ENCODE measurements around the gene MTHFD1L. TPM values are rescaled to one million over a fixed set of nuclear protein-coding genes. Genes with fewer than 3 reads are reported as not detected.
"Not testable (repeated sequence)": the region's sequence is repeated elsewhere in the genome, so short reads cannot be mapped to it uniquely, and the experiment has no call there.

MTHFD1L gene
- polyA plus RNA-seq, 4 donors, result 12.1 to 20.4 (median 16.4) TPM

DNA sequence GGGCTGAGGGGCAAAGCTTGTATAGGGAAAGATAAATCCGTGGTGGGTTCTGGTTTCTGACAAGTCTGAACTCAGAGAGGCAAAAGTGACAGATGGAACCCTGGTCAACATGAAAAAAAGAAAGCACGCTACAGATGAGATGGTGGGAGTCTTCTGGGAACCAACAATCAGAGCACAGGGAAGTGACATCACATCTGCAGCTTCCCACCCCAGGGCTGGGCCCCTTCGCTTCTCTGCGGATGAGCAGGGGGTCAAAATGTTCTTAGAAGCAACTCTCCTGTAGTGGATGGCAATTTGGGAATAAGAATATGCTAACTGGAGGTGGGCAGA, 245.0 kb downstream of the MTHFD1L start:
- no peak for DNase-seq (ENCODE audit: low read depth in 4 of 4, low spot score in 3 of 4)

DNA sequence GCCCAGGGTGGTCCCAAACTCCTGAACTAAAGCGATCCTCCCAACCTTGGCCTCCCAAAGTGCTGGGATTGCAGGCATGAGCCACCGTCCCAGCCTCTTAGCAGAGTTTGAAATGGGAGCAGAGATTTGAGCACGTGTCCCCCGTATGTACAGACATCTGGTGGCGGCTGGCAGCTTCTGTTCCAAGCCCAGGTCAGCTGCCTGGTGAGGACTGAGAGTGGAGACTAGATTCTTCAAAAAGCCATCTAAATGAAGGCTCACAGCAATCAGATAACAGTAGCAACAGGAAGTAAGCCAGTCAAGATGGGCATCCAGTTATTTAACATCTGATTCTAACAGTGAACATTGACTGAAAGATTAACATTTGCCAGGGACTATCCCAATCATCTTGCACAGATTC, 246.2 kb downstream of the MTHFD1L start:
- DNase-seq (ENCODE audit: low read depth in 4 of 4, low spot score in 3 of 4), result no peak

DNA sequence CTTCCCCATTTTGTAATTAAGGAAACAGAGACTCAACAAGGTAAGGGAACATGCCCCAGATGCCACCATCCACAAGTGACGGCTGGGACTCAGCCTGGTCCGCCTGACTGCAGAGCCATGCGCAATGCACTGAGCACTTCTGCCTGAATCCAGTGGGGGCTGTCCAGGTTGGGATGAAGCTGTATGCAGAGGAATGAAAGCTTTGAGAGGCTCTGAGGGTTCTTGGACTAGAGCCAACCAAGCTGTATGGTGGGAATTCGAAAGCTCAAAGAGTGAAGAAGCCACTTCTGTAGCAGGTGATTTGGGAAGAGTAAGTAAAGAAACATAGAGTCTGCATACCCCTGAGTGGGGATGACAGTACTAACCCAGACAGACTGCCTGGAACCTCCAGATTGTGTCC, 246.6 kb downstream of the MTHFD1L start:
- no peak for DNase-seq (ENCODE audit: low read depth in 4 of 4, low spot score in 3 of 4)

DNA sequence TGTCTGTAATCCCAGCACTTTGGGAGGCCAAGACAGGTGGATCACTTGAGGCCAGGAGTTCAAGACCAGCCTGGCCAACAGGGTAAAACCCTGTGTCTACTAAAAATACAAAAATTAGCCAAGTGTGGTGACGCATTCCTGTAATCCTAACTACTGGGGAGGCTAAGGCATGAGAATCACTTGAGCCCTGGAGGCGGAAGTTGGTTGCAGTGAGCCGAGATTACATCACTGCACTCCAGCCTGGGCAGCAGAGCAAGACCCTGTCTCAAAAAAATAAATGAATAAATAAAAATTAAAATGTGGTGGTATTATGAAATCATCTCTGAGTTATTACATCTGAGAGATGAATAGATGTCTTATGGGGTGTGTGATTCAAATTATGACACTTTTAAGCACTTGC, 247.4 kb downstream of the MTHFD1L start:
- DNase-seq (ENCODE audit: low read depth in 4 of 4, low spot score in 3 of 4), result not testable (repeated sequence)

DNA sequence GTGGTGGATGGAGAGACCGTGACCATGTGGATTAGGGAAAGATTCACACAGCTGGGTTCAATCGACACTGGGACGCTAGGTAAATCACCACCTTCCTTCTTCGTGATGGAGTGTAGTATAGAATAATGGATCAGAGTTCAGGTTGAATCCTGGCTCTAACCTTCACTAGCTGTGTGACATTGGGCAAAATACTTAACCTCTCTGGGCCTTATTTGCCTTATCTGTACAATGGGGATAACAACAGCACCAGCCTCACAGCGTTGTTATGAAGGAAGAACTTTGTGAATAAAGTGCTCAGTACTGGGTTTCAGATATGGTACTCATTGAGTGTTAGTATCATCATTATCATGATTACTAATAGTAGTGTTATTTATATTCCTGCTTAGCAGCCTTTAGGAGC, 248.1 kb downstream of the MTHFD1L start:
- DNase-seq (ENCODE audit: low read depth in 4 of 4, low spot score in 3 of 4), result no peak

DNA sequence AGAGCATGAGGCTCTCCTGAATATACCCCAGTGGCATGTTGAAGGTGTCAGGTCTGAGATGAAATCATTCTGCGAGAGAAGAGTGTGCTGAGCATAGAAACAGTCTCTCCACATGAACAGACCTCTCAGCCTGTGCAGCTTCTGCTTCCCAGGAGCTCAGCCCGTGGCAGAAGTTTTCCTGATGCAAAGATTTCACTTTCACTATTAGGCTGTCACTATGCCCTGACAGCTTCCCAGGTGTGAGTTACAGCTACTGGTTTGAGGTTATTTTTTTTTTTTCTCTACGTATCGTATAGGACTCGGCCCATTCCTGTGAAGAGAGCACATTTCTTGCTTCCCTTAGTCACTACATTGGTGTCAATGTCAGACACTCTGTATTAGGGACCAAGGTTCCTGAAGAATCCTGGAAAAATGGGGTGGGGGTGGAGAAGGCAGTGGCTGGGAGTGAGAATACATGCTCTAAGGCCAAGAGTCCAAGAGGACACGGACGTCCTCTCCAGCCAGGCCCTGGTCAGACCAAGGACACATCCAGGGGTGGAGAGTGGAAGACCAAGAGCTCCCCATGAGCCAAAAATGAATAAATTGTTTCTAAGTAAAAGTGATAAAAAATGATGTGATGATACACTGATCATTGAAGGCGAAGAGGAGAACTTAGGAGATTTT, 253.1 kb downstream of the MTHFD1L start:
- no peak for DNase-seq (ENCODE audit: low read depth in 4 of 4, low spot score in 3 of 4)

DNA sequence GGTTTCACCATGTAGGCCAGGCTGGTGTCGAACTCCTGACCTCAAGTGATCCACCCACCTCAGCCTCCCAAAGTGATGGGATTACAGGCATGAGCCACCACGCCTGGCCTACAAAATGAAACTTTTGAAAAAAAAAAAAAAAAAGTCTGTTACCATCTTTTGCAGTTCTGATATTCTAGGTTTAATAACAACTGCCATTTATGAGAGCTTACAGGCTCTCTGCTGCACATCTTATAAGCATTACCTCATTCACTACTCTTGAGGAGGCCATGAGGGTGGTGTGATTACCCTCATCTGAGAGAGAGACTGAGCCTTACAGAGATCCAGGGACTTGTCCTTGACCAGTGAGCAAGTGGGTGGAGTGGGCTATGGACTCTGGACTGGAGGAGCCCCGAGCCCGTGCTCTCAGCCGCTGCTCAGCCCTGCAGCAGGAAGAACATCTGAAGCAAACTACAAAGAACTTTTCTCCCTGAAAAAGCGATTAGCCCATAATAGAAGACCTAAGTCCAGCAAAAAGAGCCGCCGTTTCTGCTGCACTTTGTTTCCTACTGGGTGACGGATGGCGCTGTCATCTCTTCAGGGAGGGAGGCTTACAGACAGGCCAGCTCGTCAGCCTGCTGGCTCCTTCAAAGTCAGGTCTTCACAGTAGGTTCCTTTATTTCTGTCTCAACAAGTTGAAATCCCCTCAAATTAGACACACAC, 254.5 kb downstream of the MTHFD1L start:
- DNase-seq (ENCODE audit: low read depth in 4 of 4, low spot score in 3 of 4), result no peak

DNA sequence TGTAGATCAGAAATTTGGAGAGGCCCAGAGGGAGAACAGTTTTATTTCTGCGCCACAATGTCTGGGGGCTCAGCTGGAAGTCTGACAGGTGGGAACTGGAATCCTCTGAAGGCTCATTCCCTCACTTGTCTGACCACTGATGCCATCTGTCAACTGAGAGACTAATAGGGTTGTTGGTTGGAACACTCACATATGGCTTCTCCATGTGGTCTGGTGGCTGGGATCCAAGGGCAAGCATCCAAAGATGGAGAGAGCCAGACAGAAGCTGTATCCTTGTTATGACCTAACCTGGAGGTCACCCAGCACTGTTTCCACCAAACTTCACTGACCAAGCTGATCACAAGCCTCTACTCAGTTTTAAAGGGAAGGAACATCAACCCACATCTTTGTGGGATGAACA, 256.4 kb downstream of the MTHFD1L start:
- DNase-seq (ENCODE audit: low read depth in 4 of 4, low spot score in 3 of 4), result no peak

DNA sequence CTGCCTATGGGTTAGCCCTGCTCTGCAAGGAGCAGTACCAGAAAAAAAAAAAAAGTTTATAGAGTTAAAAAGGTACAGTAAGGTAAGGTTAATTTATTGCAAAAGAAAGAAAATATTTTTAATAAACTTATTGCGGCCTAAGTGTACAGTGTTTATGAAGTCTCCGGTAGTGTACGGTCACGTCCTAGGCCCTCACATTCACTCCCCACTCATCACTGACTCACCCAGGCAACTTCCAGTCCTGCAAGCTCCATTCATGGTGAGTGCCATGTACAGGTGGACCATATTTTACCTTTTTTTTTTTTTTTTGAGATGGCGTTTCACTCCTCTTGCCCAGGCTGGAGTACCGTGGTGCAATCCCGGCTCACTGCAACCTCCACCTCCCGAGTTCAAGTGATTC, 258.1 kb downstream of the MTHFD1L start:
- DNase-seq (ENCODE audit: low read depth in 4 of 4, low spot score in 3 of 4), result not testable (repeated sequence)

DNA sequence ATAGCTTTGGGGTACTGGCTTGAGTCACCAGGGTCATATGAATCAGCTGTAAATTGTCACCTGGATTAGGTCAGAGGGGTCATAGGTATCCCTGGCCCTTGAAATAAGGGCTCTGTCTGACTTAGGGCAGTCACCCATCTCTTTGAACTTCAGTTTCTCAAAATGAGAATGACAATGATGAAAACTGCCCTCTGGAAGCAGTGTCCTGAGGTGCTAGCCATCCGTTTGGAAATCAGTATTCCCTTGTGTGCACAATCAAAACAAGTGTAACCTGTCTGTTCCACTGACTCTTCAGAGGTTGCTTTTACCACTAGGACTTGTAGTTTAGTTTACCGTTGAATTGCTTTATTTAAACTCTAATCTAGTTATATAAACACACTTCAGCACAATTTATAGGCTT, 259.7 kb downstream of the MTHFD1L start:
- DNase-seq (ENCODE audit: low read depth in 4 of 4, low spot score in 3 of 4), result not testable (repeated sequence)

DNA sequence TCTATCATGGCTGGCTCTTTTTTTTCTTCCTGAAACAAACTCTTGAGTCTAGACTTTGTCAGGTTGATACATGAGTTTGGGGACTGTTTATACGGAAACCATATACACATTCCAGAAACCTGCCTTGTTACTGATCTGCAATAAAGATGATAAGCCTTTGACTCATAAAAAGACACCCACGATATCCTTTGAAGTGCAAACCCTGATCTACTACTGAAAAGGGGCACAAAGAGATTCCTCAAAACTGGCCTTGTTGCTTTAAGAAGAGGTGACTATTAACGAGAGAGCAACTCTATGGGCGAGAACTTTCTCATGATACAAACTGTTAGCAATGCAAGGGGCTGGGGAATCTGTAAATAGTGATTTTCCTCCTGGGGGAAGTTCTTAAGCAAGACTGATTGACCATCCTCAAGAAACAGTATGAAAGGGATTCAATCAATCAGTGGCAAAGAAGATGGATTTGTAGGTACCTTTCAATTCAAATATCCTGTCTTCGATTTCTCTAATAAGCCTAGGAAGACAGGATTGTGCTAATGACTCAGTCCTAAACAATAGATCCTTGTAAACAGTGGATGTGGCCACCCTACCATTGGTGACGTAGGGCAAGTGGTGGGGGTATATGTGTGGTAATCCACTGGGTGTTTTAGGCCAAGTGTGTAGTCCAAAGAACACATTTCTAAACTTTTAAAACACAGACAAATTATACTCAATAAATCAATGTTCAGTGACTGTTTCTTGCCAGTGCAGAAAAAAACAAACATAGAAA, 260.3 kb downstream of the MTHFD1L start:
- DNase-seq (ENCODE audit: low read depth in 4 of 4, low spot score in 3 of 4), result not testable (repeated sequence)

DNA sequence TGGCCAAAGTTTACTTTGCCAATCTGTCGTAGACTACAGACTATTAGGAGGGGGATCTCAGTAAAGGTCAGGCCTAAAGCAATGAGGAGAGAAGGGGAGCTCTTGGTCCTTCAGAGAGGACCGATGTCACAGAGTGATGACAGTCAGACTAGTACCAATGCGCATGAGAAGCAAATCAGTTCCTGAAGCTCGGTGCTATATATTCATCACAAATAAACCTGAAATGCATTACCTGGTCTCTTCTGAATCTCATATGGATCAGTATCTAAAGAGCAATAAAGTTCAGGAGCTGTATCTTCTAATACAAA, 260.9 kb downstream of the MTHFD1L start:
- DNase-seq (ENCODE audit: low read depth in 4 of 4, low spot score in 3 of 4), result not testable (repeated sequence)

DNA sequence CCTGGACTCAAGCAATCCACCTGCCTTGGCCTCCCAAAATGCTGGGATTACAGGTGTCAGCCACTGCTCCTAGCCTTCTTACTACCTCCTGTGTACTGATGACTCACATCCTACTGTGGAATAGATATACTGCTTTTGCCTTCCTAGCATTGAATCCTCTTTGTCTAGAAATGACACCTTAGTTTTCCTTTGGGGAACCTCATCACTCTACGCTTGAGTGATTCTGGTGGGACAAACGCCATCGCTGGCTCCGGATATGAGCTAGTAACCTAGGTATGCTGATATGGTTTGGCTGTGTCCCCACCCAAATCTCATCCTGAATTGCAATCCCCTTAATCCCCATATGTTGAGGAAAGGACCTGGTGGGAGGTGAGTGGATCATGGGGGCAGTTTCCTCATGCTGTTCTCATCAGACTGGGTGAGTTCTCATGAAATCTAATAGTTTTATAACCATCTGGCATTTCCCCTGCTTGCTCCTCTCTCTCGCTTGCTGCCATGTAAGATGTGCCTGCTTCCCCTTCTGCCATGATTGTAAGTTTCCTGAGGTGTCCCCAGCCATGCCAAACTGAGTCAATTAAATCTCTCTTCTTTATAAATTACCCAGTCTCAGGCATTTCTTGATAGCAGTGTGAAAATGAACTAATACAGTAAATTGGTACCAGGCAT, 261.8 kb downstream of the MTHFD1L start:
- not testable (repeated sequence) for DNase-seq (ENCODE audit: low read depth in 4 of 4, low spot score in 3 of 4)

DNA sequence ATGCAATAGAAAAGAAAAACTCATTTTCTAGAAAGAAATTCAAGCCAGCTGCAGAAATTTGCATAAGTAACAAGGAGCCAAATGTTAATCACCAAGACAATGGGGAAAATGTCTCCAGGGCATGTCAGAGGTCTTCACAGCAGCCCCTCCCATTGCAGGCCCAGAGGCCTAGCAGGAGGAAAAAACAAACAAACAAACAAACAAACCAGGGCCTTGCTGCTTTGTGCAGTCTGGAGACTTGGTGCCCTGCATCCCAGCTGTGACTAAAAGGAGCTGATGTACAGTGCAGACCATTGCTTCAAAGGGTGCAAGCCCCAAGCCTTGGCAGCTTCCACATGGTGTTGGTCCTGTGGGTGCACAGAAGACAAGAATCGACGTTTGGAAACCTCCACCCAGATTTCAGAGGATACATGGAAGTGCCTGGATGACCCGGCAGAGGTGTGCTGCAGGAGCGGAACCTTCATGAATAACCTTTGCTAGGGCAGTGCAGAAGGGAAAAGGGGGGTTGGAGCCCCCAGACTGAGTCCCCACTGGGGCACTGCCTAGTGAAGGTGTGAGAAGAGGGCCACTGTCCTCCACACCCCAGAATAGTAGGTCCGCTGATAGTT, 263.4 kb downstream of the MTHFD1L start:
- no peak for DNase-seq (ENCODE audit: low read depth in 4 of 4, low spot score in 3 of 4)

DNA sequence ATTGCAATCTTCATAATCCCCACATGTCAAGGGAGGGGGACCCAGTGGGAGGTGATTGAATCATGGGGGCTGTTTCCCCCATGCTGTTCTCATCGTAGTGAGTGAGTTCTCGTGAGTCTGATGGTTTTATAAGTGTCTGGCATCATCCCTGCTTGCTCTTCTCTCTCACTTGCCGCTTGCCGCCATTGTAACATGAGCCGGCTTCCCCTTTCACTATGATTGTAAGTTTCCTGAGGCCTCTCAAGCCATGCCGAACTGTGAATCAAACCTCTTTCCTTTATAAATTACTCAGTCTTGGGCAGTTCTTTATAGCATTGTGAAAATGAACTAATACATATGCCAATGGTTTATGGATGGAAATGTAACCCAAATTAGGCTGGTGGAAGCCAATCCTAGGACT, 264.8 kb downstream of the MTHFD1L start:
- no peak for DNase-seq (ENCODE audit: low read depth in 4 of 4, low spot score in 3 of 4)

DNA sequence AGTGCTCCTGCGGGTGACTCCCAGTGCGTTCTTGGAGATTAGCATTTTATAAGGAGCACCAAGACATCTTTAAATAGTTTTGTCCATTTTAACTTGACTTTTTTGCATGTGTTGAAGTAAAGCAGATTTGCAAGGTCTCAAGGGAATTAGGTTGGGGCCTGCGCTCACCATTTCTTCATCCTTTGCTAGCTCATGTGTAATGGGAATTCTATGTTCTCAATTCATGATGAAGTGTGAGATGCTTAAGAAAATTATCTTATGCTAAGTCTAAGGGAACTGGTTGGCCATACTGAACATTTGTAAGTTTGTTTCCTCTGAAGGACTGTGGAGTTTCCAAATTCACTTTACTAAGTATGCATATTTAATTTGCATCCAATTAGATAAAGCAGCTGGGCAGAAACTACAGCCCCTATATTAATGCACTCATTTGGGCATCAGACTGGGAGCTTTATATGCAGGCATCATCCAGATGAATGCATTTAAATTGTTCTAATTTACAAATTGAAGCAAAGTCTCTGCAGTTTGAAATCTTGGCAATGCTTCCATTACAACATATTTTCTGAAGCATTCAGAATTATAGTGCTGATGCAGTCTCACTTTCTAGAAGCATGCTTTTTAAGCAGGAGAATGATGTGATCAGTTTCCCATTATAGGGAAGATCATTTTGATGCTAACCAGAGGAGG, 266.0 kb downstream of the MTHFD1L start:
- DNase-seq (ENCODE audit: low read depth in 4 of 4, low spot score in 3 of 4), result no peak

DNA sequence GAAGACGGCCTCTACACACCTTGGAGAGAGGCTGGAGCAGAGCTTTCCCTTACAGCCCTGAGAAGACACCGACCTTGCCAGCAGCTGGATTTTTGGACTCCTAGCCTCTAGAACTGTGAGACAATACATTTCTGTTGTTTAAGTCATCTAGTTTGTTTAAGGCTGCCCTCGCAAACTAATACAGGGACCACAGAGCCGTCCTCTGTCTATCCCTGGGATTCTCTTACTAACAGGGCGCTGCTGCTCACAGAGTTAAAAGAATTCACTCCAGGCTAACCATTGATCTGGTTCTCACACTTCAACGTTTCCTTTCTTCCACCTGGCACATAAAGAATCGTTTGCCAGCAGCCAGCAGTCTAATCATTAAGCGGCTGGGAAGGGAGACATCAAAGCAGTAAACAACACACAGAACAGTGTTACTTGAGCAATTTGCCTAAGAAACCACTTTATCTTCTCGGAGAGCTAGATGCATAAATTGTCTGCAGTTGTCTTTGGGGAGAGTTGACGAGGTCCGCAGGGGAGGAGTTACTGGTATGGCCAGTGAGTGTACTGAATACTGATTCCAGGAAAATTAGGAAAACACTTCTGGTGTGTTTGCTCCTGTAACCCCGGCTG, 270.7 kb downstream of the MTHFD1L start:
- peak in 1 of 4 donors; percentile 67 for DNase-seq (ENCODE audit: low read depth in 4 of 4, low spot score in 3 of 4)

DNA sequence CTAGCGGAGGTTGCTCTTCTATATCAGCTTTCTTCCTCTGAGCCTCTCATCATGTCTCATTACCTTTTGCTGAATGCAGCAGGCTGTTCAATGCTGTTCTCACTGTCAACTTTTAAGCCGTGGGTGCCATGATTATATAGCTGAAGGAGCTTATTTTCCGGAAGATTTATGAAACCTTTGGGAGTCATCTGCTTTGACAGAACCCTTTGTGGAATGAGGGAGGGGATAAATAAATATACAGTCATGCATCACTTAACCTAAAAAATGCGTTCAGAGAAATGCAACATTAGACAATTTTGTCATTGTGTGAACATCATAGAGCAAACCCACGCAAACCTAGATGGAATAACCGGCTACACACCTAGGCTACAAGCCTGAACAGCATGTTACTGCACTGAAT, 272.0 kb downstream of the MTHFD1L start:
- DNase-seq (ENCODE audit: low read depth in 4 of 4, low spot score in 3 of 4), result no peak

DNA sequence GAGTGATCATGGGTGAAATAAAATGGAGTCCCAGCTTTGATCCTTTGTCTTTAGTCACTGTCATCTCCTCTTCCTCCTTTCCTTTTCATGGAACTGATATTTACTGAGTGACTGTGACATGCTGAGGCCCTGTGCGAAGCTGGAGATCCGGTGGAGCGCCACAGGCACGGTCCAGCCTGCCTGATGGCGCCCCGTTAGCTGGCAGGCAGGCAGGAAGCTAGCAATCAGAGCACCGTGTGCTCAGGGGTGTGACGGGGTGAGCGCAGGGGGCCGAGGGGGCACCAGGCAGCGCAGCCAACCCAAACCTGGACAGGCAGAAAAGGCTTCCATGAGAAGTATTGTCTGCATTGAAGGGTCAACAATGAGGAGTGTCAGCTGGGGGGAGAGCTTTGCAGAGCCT, 274.0 kb downstream of the MTHFD1L start:
- no peak for DNase-seq (ENCODE audit: low read depth in 4 of 4, low spot score in 3 of 4)

DNA sequence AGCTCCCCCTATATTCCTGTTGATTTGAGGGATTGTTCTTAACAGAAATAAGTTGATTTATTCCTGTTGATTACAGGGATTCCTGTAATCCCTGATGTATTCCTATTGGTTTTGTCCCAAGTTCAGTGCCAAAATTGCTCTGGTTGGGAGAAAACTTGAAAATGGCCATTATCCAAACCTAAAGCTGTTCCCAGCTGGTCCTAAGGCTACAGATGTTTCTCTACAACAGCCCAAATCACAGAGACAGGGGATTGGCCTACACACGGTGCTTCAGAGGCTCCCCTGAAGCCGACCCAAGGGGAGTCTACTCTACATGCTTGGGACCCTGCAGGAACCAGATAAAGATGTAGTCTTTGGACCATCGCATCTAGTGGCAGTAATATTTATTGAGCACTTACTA, 275.3 kb downstream of the MTHFD1L start:
- DNase-seq (ENCODE audit: low read depth in 4 of 4, low spot score in 3 of 4), result no peak

All from left renal pelvis (tissue), 4 donors.